Activated CD8-positive, alpha-beta T cell treated with anti-CD3 and anti-CD28 coated beads, Interleukin-2, amount 10 ng/mL, durations not matched to agents 7 days and 5 days (primary cell): ENCODE measurements around the gene FAM168B. TPM values are rescaled to one million over a fixed set of nuclear protein-coding genes. Genes with fewer than 3 reads are reported as not detected.
"Not testable (repeated sequence)": the region's sequence is repeated elsewhere in the genome, so short reads cannot be mapped to it uniquely, and the experiment has no call there.

Experiments
- ATAC-seq: fragments of 150-1000 bp; cut with Tn5 transposase; one replicate; pipeline ENCODE4 v1.10.0; 2021; ENCODE audit warnings: moderate library complexity
- CTCF ChIA-PET: fragments of 350-600 bp; sonication (Branson Sonifier 250); formaldehyde crosslinking; loops from one replicate; lab custom pipeline; 2021; ENCODE audit warnings: antibody characterized with exemption; lab: Charles Lee
- POLR2A ChIA-PET: fragments of 350-600 bp; sonication (Branson Sonifier 250); formaldehyde crosslinking; loops from one replicate; lab custom pipeline; 2021; ENCODE audit warnings: antibody characterized with exemption; lab: Charles Lee
- DNase-seq: peaks from one replicate; pipeline ENCODE4 v3.0.0-alpha.2; 2020
- H3K27ac Mint-ChIP-seq: one replicate; pipeline ENCODE4 v1.8.0; 2021; ENCODE audit warnings: mild to moderate bottlenecking, mixed read lengths
- H3K27me3 Mint-ChIP-seq: one replicate; pipeline ENCODE4 v1.8.0; 2021; ENCODE audit warnings: low read depth, mixed read lengths
- H3K36me3 Mint-ChIP-seq: one replicate; pipeline ENCODE4 v1.8.0; 2021; ENCODE audit warnings: low read depth, mixed read lengths
- H3K4me1 Mint-ChIP-seq: one replicate; pipeline ENCODE4 v1.8.0; 2021; ENCODE audit warnings: low read depth, mixed read lengths
- H3K4me3 Mint-ChIP-seq: one replicate; pipeline ENCODE4 v1.8.0; 2021; ENCODE audit warnings: mild to moderate bottlenecking, mixed read lengths
- H3K9me3 Mint-ChIP-seq: one replicate; pipeline ENCODE4 v1.8.0; 2022; ENCODE audit warnings: mixed read lengths; ENCODE audit not compliant: insufficient read depth
- total RNA-seq, 2 experiments: library from RNA; stranded (reverse); gene quantifications; one replicate each; pipeline ENCODE4 v1.2.3, GENCODE V29; 2021

FAM168B gene
- total RNA-seq, 2 experiments from 2014 or later, result 50.8 to 51.8 TPM

- POLR2A ChIA-PET, result no interaction called here
- H3K4me3 Mint-ChIP-seq, result no peak overlapping the region
- CTCF ChIA-PET, result interaction anchor here (1.5 kb wide), 1 partner anchor 48 kb away, joined by 3 read pairs; no protein-coding TSS in a partner anchor
- ATAC-seq (no peak), DNase-seq (no peak)
- peaks cover 9% of the 10 kb centered on the region for H3K4me1 Mint-ChIP-seq
- no peaks in the 10 kb centered on the region for H3K27me3 Mint-ChIP-seq
- H3K36me3 Mint-ChIP-seq, result peaks cover 51% of the 10 kb centered on the region
- H3K9me3 Mint-ChIP-seq, result no peaks in the 10 kb centered on the region
- H3K27ac Mint-ChIP-seq, result no peak overlapping the region
These were observed 27.6 kb upstream of the FAM168B start for GRCh38 chr2:131120815-131121317.

- Mint-ChIP-seq H3K27me3 (no peaks in the 10 kb centered on the region), H3K36me3 (peaks cover 61% of the 10 kb centered on the region)
- CTCF ChIA-PET, result no interaction called here
These were observed 22.5 kb upstream of the FAM168B start for GRCh38 chr2:131115752-131116151.

GRCh38 chr2:131114950-131115349 is 21.7 kb upstream of the FAM168B start:
- H3K4me3 Mint-ChIP-seq, H3K27ac Mint-ChIP-seq, POLR2A ChIA-PET, H3K9me3 Mint-ChIP-seq, ATAC-seq, H3K27me3 Mint-ChIP-seq, DNase-seq, CTCF ChIA-PET: not testable (repeated sequence)
- Mint-ChIP-seq H3K4me1 (peaks cover 53% of the 10 kb centered on the region), H3K36me3 (peaks cover 64% of the 10 kb centered on the region)

More at GRCh38 chr2:131115752-131116151, 22.5 kb upstream of the FAM168B start:
- Mint-ChIP-seq H3K4me3 (no peak overlapping the region), H3K9me3 (no peaks in the 10 kb centered on the region), H3K4me1 (peaks cover 45% of the 10 kb centered on the region), H3K27ac (no peak overlapping the region)
- ATAC-seq (peak; percentile 38), DNase-seq (no peak)
- POLR2A ChIA-PET, result no interaction called here

GRCh38 chr2:131113566-131114227 is 20.4 kb upstream of the FAM168B start:
- ChIA-PET POLR2A (no interaction called here), CTCF (no interaction called here)
- Mint-ChIP-seq H3K9me3 (no peaks in the 10 kb centered on the region), H3K4me3 (no peak overlapping the region), H3K27ac (no peak overlapping the region), H3K4me1 (peaks cover 56% of the 10 kb centered on the region), H3K36me3 (peaks cover 67% of the 10 kb centered on the region), H3K27me3 (no peaks in the 10 kb centered on the region)
- DNase-seq (no peak), ATAC-seq (no peak)

GRCh38 chr2:131112529-131112928 is 19.3 kb upstream of the FAM168B start:
- Mint-ChIP-seq H3K4me1 (peaks cover 59% of the 10 kb centered on the region), H3K9me3 (no peaks in the 10 kb centered on the region), H3K27ac (peak overlapping the region; percentile 37), H3K4me3 (no peak overlapping the region), H3K36me3 (peaks cover 59% of the 10 kb centered on the region), H3K27me3 (no peaks in the 10 kb centered on the region)
- DNase-seq (no peak), ATAC-seq (peak; percentile 48)
- ChIA-PET CTCF (no interaction called here), POLR2A (interaction anchor here (1.2 kb wide), 1 partner anchor 19 kb away, joined by 6 read pairs; the partner anchor contains the start of gene FAM168B)

- CTCF ChIA-PET, result interaction anchor here (1.2 to 1.5 kb wide), 2 partner anchors 66 to 309 kb away, joined by 3 read pairs; no protein-coding TSS in a partner anchor
- peaks cover 19% of the 10 kb centered on the region for H3K36me3 Mint-ChIP-seq
- peaks cover 55% of the 10 kb centered on the region for H3K4me1 Mint-ChIP-seq
- H3K9me3 Mint-ChIP-seq, result no peaks in the 10 kb centered on the region
- no peak for ATAC-seq
- DNase-seq, result peak; percentile 27
- POLR2A ChIA-PET, result interaction anchor here (1.2 to 3.6 kb wide), 2 partner anchors 13 kb away, joined by 9 to 70 read pairs; partner anchors contain the start of gene FAM168B
- H3K4me3 Mint-ChIP-seq, result peak overlapping the region; percentile 85
- H3K27me3 Mint-ChIP-seq, result no peaks in the 10 kb centered on the region
- H3K27ac Mint-ChIP-seq, result peak overlapping the region; percentile 89
These were observed 12.9 kb upstream of the FAM168B start for GRCh38 chr2:131105950-131106801.

- peaks cover 14% of the 10 kb centered on the region for H3K36me3 Mint-ChIP-seq
These were observed 12.1 kb upstream of the FAM168B start, which contains the start of gene PLEKHB2 for GRCh38 chr2:131105156-131105949. PLEKHB2 (plus strand) TSS chr2:131105336; CDS start chr2:131120942, 15,606 bp downstream.

GRCh38 chr2:131104487-131105155 is 11.4 kb upstream of the FAM168B start:
- H3K27ac Mint-ChIP-seq, result peak overlapping the region; percentile 89
- CTCF ChIA-PET, result interaction anchor here (0.7 to 3.0 kb wide), 4 partner anchors 10 to 772 kb away, joined by 3 to 15 read pairs (median 4); partner anchors contain the start of gene FAM168B
- peaks cover 10% of the 10 kb centered on the region for H3K36me3 Mint-ChIP-seq
- peak; percentile 51 for DNase-seq
- peak; percentile 74 for ATAC-seq
- POLR2A ChIA-PET, result interaction anchor here (0.6 to 3.6 kb wide), 5 partner anchors 11 to 714 kb away, joined by 3 to 70 read pairs (median 3); partner anchors contain the start of gene FAM168B
- H3K4me1 Mint-ChIP-seq, result peaks cover 46% of the 10 kb centered on the region
- no peaks in the 10 kb centered on the region for H3K9me3 Mint-ChIP-seq
- no peaks in the 10 kb centered on the region for H3K27me3 Mint-ChIP-seq
- H3K4me3 Mint-ChIP-seq, result peak overlapping the region; percentile 85

More at GRCh38 chr2:131105156-131105949, 12.1 kb upstream of the FAM168B start, which contains the start of gene PLEKHB2:
- ATAC-seq (peak; percentile 77), DNase-seq (peak; percentile 94)
- peak within 1 kb of the TSS; percentile 85 for H3K4me3 Mint-ChIP-seq
- ChIA-PET POLR2A (interaction anchor here (1.0 to 3.6 kb wide), 2 partner anchors 12 to 19 kb away, joined by 3 to 70 read pairs; partner anchors contain the start of gene FAM168B), CTCF (interaction anchor here (1.0 to 3.0 kb wide), 5 partner anchors 11 to 308 kb away, joined by 3 to 15 read pairs (median 3); partner anchors contain the start of gene FAM168B)
- H3K27me3 Mint-ChIP-seq, result no peaks in the 10 kb centered on the region
- peaks cover 48% of the 10 kb centered on the region for H3K4me1 Mint-ChIP-seq
- H3K9me3 Mint-ChIP-seq, result no peaks in the 10 kb centered on the region
- H3K27ac Mint-ChIP-seq, result peak within 1 kb of the TSS; percentile 89

GRCh38 chr2:131103165-131103564 is 9.9 kb upstream of the FAM168B start:
- H3K27ac Mint-ChIP-seq, result peak overlapping the region; percentile 60
- ChIA-PET POLR2A (interaction anchor here (1.0 to 3.6 kb wide), 3 partner anchors 10 to 62 kb away, joined by 3 to 70 read pairs (median 3); partner anchors contain the start of gene FAM168B), CTCF (interaction anchor here (3.0 kb wide), 1 partner anchor 10 kb away, joined by 15 read pairs; the partner anchor contains the start of gene FAM168B)
- DNase-seq (no peak), ATAC-seq (no peak)
- no peaks in the 10 kb centered on the region for H3K9me3 Mint-ChIP-seq
- H3K27me3 Mint-ChIP-seq, result no peaks in the 10 kb centered on the region
- no peak overlapping the region for H3K4me3 Mint-ChIP-seq
- H3K4me1 Mint-ChIP-seq, result peaks cover 37% of the 10 kb centered on the region
- H3K36me3 Mint-ChIP-seq, result peaks cover 4% of the 10 kb centered on the region
